COLO668 (cell line): ENCODE results near the gene TRAF3IP3.

Experiments used
- DNase-seq: peaks from one replicate; lab custom pipeline; 2025; ENCODE audit not compliant: unreplicated experiment; lab: John Stamatoyannopoulos, UW

Gene TRAF3IP3

DNA sequence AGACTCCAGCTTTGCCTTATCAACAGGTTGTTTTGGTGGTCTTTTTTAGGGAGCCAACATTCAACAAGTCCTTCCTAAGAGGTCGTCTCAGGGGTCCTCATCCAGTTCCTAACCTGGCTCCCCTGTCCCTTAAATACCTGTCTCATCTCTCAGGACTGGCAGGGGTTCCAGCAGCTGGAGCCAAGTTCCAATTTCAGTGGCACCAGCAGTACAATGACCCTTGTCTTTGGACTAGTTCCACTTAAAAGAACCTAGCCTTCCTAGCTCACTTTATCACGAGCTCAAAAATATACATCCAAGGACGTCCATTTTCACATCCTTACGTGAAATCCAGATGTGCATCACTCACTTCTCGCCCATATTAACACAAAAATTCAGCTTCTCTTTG is 18.7 kb upstream of the TRAF3IP3 start:
- DNase-seq, result no peak

DNA sequence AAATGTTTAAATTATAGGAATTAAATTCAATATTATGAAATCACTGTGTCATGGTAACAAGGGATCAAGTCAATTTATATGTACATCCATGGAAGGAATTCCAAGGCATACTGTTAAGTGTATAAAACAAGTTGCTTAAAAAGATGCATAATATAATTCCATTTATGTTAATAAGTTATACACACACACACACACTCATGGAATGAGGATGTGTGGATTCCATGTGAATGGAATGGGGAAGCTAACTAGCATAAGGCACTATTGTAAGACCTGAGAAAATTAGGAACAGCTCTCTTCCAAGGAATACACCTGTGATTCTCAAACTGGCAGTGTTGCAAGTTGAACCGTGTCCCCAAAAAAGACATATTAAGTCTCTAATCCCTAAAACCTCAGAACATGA is 17.6 kb upstream of the TRAF3IP3 start:
- DNase-seq, result no peak

GRCh38 chr1:209741193-209741592 is 14.7 kb upstream of the TRAF3IP3 start:
- DNase-seq, result no peak

DNA sequence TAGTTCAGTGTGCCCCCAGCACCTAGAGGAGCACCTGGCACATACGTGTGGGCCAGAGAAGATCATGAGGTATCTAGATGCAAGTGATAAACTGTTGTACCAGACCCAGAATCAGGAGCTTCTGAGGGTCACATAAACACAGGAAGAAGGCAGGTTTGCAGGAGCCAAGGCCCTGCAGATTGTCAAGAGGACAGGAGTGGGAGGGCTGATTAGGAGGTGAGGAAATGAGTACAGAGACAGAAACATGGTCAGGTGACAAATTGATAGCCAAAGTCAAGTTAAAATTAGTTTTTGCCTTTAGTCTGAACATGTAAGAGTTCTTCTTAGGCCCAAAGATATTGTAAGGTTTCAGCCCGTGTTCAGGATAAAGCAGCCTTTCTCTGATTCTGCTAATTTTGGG is 14.0 kb upstream of the TRAF3IP3 start:
- DNase-seq, result no peak

GRCh38 chr1:209742409-209743144 is 13.3 kb upstream of the TRAF3IP3 start:
- DNase-seq, result no peak

DNA sequence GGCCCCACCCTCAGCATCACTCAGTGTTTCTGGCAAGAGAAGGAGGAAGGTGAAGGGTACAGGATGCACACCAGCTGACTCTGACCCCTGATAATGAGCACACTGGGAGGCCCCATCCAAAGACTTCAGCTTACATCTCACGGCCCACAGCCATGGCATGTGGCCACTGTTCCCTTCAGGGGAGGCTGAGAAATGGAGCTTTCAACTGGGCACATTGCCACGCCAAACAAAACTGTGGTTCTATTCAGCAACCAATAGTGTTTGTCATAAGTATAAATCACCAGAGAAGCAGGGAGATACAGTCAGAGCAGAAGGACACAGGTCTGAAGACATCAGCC is 12.7 kb upstream of the TRAF3IP3 start:
- DNase-seq, result peak; percentile 39

DNA sequence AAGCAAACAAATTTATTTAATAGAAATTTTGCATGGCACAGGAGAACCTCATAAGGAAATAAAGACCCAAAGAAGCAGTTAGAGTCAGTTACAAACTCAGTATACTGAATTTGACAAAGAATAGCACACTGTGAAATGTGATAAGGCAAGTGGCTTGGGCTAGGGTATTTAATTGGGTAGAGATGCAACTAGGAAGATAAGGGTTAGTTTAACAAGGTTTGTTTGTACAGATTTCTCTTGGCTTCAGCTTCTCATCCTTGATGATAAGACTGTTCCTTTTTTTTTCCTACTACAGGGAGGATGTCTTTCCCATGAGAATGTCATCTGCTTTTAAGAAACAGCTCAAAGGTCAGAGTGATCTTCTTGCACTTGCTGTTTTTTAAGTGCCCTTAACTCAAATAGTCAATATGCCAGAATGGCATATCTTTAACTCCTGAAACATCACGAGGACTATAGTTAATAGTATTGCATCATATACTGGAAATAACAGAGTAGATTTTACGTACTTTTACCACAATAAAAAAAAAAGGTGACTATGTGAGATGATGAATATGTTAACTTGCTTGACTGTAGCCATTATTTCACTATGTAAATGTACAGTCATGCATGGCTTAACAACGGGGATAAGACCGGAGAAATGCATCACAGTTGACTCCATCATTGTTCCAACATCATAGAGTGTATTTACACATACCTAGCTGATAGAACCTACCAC is 9.2 kb upstream of the TRAF3IP3 start:
- no peak for DNase-seq

DNA sequence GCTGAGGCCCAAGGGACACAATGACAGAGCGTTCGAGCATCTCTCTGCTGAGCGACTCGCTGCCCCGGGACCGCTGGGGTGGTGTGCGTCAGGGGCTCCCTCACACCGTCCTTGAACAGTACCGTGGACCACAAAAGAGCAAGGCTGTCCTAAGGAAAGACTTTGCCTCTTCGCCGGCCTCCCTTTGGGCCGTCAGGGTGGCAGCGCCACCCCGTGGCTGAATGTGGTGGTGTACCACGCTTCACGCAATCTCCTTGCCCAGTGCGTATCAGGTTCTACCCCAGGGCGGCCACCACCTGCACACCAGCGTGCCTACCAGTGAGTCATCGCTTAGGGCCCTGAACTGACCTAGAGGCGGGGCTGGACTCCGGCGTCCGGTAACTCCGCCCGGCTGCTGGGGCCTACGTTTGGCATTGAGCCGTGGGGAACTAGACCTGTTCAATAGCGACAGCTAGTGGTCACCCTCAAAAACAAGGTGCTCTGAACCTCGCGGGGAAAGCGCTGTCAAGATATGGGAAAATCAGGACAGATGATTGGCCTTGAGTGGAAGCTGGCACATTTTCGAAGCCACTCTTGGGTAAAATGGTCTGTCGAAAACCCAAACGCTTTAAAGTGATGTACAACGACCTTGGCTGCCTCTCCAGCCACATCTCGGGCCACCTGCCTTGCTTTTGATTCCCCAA is 8.1 kb upstream of the TRAF3IP3 start:
- peak; percentile 96 for DNase-seq

DNA sequence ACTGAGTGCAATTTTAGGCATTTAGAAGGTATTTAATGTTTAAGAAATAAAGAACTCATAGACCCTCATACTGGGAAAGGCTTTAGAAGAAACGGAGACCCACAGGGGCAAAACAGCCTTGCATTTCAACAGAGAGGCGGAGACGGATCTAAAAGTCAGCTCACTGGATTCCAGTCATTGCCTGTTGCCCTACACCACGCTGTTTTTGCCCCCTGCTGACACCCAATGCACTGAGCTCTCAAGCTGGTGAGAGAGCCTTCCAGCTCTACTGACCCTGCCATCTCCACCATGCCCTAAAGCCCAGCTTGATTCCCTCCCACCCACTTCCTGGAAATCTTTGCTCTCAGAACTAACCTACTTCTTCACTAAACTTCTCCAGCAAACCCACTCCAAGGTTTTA is 7.2 kb upstream of the TRAF3IP3 start:
- no peak for DNase-seq

DNA sequence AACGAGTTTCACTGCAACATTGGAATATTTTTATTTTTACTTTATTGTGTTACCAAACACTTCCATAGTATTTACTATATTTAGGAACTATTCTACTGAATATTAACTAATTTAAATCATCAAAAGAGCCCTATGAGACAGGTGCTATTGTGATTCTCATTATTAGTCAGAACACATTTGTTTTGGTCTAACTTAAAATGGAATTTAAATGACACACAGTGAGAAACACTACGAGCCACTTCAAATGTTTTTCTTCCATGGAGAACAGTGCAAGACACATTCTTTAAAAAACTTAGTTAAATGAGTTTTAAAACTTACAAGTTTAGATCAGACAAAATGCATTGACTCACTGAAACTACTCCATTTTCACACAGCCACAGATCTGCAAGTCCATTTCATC is 6.6 kb upstream of the TRAF3IP3 start:
- DNase-seq, result no peak

DNA sequence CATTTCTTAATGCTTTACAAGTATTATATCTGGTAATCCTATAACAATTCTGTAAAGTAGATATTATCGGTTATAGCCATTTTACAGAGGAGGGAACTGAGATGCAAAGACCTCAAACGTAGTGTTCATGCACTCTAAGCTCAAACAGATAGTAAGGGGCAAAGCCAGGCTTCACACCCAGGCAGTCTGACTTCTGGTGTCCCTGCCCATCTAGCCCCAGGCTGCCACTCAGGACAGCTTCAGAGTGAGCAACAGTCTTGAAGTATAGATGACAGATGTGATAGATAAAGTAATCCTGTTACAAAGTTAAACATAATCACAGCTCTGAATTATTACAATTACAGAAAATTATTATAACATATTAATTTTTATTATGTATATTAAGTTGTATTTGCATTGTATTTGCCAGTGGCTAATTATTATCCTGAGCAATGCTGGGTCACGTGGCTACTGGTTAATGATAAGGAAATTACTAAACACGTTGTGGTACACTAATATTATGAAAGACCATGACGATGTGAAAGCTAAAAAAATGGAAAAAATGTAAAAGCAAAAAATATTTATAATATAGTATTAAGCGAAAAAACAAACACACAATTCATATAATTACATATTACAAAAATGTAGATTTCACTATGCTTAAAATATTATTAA is 6.1 kb upstream of the TRAF3IP3 start:
- no peak for DNase-seq

DNA sequence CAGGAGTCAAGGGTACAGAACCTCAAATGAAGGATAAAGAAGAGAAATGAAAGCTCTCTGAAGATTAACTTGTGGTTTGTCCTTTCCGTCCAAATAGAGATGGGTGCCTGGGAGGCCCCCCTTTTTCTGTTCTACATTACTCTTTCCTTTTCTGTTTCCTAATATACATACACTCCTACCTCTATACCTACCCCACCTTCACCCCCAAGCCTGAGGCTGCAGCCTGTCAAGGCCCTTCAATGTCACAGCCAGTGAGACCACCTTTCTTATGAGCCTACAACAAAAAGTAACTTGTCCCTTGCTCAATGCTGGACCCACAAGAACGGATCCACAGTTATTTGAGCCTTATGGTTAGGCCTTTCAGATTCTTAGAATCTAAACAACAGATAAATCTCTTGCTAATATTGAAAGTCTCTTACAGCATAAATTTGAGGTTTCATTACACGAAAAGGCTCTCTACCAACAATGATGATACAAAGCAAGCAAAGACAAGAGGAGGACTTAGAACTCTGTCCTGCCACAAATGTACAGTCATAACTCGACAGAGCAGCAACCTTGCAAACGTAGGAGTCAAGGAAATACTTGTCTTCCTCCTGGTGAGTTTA is 4.1 kb upstream of the TRAF3IP3 start:
- no peak for DNase-seq

DNA sequence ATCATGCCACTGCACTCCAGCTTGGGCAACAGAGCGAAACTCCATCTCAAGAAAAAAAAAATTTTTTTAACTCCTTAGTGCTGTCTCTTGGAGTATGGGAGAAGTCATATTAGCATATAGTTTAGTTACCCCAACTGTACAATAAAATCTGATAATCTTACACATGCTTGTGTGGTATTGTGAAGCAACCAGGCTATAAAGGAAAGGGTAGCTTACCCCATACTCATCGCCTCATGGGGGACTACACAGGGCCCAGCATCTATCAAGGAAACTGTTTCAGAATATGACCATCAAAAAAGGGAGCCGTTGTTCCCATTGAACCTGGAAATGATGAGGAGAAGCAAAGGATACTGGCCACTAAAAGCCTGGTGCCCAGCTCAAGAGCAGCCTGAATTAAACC is 3.0 kb upstream of the TRAF3IP3 start:
- DNase-seq, result no peak

GRCh38 chr1:209755256-209755655 is 597 bp upstream of the TRAF3IP3 start:
- DNase-seq, result no peak

- DNase-seq, result no peak
These were observed 977 bp downstream of the TRAF3IP3 start for GRCh38 chr1:209756615-209757445.

- no peak for DNase-seq
These were observed 2.5 kb downstream of the TRAF3IP3 start for GRCh38 chr1:209758400-209758799.

DNA sequence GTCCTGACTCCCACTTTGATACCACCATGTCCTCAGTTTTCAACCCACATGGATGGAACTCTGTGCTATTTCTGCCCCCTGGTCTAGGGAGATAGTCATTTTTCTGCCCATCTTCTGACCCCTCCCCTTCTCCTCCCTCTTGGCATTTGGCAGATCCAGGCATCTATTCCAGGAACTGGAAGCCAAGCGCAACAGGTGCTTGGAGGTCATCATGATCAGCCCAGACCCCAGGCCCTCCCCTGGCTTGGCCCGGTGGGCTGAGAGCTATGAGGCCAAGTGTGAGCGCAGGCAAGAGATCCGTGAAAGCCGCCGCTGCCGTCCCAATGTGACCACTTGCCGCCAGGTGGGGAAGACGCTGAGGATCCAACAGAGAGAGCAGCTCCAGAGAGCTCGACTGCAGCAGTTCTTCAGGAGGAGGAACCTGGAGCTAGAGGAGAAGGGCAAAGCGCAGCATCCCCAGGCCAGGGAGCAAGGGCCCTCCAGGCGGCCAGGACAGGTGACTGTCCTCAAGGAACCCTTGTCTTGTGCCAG is 4.0 kb downstream of the TRAF3IP3 start:
- DNase-seq, result no peak

DNA sequence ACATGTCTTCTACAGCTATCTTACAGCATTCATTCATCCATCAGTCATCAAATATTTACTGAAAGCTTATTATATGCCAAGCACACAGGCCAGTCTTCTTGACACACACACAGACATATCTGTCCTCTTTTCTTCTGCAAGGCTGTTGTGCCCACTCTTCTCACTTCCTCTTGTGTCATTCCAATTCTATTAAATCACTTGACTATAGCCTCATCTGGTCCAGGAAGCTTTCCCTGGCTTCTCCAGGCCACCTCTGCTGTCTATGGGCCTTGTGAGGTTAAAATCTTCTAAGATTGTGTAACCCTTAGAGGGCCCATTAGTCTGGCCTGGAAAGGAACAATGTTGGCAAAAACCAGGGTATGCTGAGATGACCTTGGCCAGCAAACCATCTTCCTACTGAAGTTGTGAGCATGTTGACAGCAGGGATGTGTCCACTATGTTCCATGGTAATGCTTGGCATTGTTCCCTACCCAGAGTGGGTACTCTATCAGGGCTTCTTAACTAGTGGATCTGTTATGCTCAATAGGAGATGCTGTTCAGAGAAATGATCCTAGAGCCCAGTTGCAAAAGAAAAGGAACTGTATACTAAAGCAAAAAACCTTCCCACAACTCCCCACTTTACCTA is 5.3 kb downstream of the TRAF3IP3 start:
- no peak for DNase-seq

DNA sequence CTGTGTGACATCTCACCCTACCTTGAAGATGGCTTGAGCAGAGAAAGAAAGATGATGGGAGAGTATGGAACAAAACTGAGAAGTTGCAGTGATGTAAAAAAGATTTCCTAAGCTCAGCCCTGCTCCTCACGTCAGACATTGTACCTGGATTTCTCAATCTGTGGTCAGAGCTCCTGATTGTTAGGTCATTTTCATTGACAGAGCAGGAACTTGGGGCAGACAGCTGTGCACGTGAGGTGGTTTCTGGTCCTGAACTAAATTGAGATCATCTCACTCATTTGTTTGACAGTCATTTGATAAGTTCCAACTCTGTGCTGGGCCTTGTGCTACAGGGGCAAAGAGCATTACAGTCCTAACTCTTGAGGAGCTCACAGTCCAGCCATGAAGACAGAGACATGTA is 10.2 kb downstream of the TRAF3IP3 start:
- no peak for DNase-seq

- DNase-seq, result no peak
These were observed 11.2 kb downstream of the TRAF3IP3 start for GRCh38 chr1:209767096-209767495.
